H1 (cell line): Measurements from ENCODE around the gene KCNK2. TPM values are rescaled to one million over a fixed set of nuclear protein-coding genes. Genes with fewer than 3 reads are reported as not detected.

Source experiments
- CTCF ChIA-PET: fragments of 300-600 bp; sonication (Branson Sonifier 250); formaldehyde crosslinking; loops from one replicate; lab custom pipeline; 2021; ENCODE audit not compliant: partially characterized antibody; lab: Charles Lee
- POLR2A ChIA-PET: fragments of 300-600 bp; sonication (Branson Sonifier 250); formaldehyde crosslinking; loops from one replicate; lab custom pipeline; 2021; ENCODE audit warnings: inconsistent platforms; ENCODE audit not compliant: partially characterized antibody; lab: Charles Lee
- DNase-seq, 2 experiments: peaks; one replicate each; pipeline versions ENCODE4 v3.0.0 to v3.0.0-alpha.2; 2010 to 2022; ENCODE audit warnings: low spot score in 2 of 2, low read depth in 1 of 2, mixed read lengths in 1 of 2
- FAIRE-seq: peaks from 2 replicates; lab custom pipeline; 2011; peaks lifted over from hg19 to GRCh38; lab: Jason Lieb, UNC
- H2AFZ ChIP-seq: 2 replicates; pipeline ENCODE4 v1.8.1; 2012; ENCODE audit warnings: low read length, inconsistent platforms
- H2AK5ac ChIP-seq: 2 replicates; pipeline ENCODE4 v1.6.1; 2013; ENCODE audit warnings: low read depth, low read length
- H2BK120ac ChIP-seq: replicated peaks from 2 replicates; pipeline ENCODE3; 2013; ENCODE audit warnings: low read depth, low read length, inconsistent platforms
- H2BK12ac ChIP-seq: 2 replicates; pipeline ENCODE4 v1.6.1; 2013; ENCODE audit warnings: low read depth, low read length
- H2BK15ac ChIP-seq: 2 replicates; pipeline ENCODE4 v1.6.1; 2013; ENCODE audit warnings: low read length
- H2BK20ac ChIP-seq: 2 replicates; pipeline ENCODE4 v1.6.1; 2013; ENCODE audit warnings: low read length
- H2BK5ac ChIP-seq: 2 replicates; pipeline ENCODE4 v1.6.1; 2013; ENCODE audit warnings: low read depth, low read length
- H3K14ac ChIP-seq: 2 replicates; pipeline ENCODE4 v1.6.1; 2013; ENCODE audit warnings: inconsistent platforms; ENCODE audit not compliant: insufficient read length
- H3K18ac ChIP-seq: 2 replicates; pipeline ENCODE4 v1.6.1; 2013; ENCODE audit warnings: low read length; ENCODE audit errors: extremely low read depth
- H3K23ac ChIP-seq: 2 replicates; pipeline ENCODE4 v1.6.1; 2013; ENCODE audit warnings: inconsistent platforms; ENCODE audit not compliant: insufficient read length
- H3K23me2 ChIP-seq: 2 replicates; pipeline ENCODE4 v1.6.1; 2013; ENCODE audit warnings: low read depth, low read length
- H3K27ac ChIP-seq: 2 replicates; pipeline ENCODE4 v1.6.1; 2011; ENCODE audit warnings: low read depth, low read length, inconsistent platforms
- H3K27me3 ChIP-seq, 4 experiments: replicated peaks in 1 of 4; 1 replicate in 1 of 4; 2 replicates in 3 of 4; pipeline versions ENCODE4 v1.6.1 to v1.8.1; 2011 to 2013; ENCODE audit warnings: low read length in 3 of 4, mild to moderate bottlenecking in 3 of 4, inconsistent platforms in 2 of 4, mixed read lengths in 2 of 4, moderate library complexity in 1 of 4; ENCODE audit not compliant: control insufficient read depth in 3 of 4, insufficient read depth in 3 of 4; ENCODE audit errors: extremely low read depth in 1 of 4
- H3K36me3 ChIP-seq, 4 experiments: 2 replicates each; pipeline versions ENCODE4 v1.6.1 to v1.8.1; 2011 to 2013; ENCODE audit warnings: mild to moderate bottlenecking in 4 of 4, low read length in 3 of 4, moderate library complexity in 2 of 4, control low read depth in 1 of 4, inconsistent platforms in 1 of 4; ENCODE audit not compliant: insufficient read depth in 4 of 4, control insufficient read depth in 2 of 4
- H3K4ac ChIP-seq: replicated peaks from 2 replicates; pipeline ENCODE3; 2013; ENCODE audit warnings: low read length, low read depth, mixed read lengths, inconsistent platforms; ENCODE audit not compliant: insufficient read length
- H3K4me1 ChIP-seq, 4 experiments: replicated peaks in 1 of 4; 1 replicate in 1 of 4; 2 replicates in 3 of 4; pipeline versions ENCODE4 v1.6.1 to v1.8.1; 2011 to 2013; ENCODE audit warnings: low read length in 3 of 4, inconsistent platforms in 2 of 4, mixed read lengths in 1 of 4; ENCODE audit not compliant: insufficient read depth in 4 of 4, control insufficient read depth in 3 of 4
- H3K4me2 ChIP-seq, 2 experiments: 2 replicates each; pipeline versions ENCODE4 v1.6.1 to v1.8.1; 2011 to 2013; ENCODE audit warnings: low read depth in 2 of 2, low read length in 2 of 2, control low read depth in 1 of 2, inconsistent platforms in 1 of 2, mild to moderate bottlenecking in 1 of 2; ENCODE audit not compliant: insufficient read depth in 1 of 2
- H3K4me3 ChIP-seq, 4 experiments: fragments of 200-600, 300-600 bp in 1 of 4; sonication (generic), shearing (Covaris generic), sonication (Bioruptor Twin) in 1 of 4; 2 replicates each; pipeline versions ENCODE4 v1.5.1 to v1.8.1; 2011 to 2016; ENCODE audit warnings: low read length in 4 of 4, low read depth in 3 of 4, control low read depth in 2 of 4, inconsistent platforms in 2 of 4, mild to moderate bottlenecking in 2 of 4, mixed read lengths in 1 of 4, moderate library complexity in 1 of 4; ENCODE audit not compliant: insufficient read depth in 2 of 4; ENCODE audit errors: extremely low read depth in 1 of 4
- H3K56ac ChIP-seq: replicated peaks from 2 replicates; pipeline ENCODE3; 2013; ENCODE audit warnings: low read depth, mild to moderate bottlenecking, mixed read lengths, low read length, inconsistent platforms; ENCODE audit not compliant: insufficient read length
- H3K79me1 ChIP-seq: 2 replicates; pipeline ENCODE4 v1.6.1; 2013; ENCODE audit warnings: low read depth, low read length, control low read depth
- H3K79me2 ChIP-seq, 2 experiments: 2 replicates each; pipeline versions ENCODE4 v1.6.1 to v1.8.1; 2012 to 2013; ENCODE audit warnings: low read length in 2 of 2, mild to moderate bottlenecking in 2 of 2, inconsistent platforms in 1 of 2; ENCODE audit not compliant: insufficient read depth in 2 of 2, control insufficient read depth in 1 of 2
- H3K9ac ChIP-seq, 4 experiments: replicated peaks in 1 of 4; 1 replicate in 1 of 4; 2 replicates in 3 of 4; pipeline versions ENCODE4 v1.6.1 to v1.8.1; 2011 to 2013; ENCODE audit warnings: low read depth in 3 of 4, low read length in 3 of 4, control low read depth in 2 of 4, mild to moderate bottlenecking in 2 of 4, moderate library complexity in 2 of 4, inconsistent platforms in 1 of 4; ENCODE audit errors: extremely low read depth in 1 of 4
- H3K9me3 ChIP-seq, 2 experiments: 2 replicates each; pipeline versions ENCODE4 v1.6.1 to v1.8.1; 2012 to 2013; ENCODE audit warnings: mild to moderate bottlenecking in 2 of 2, moderate library complexity in 2 of 2, control low read depth in 1 of 2, inconsistent platforms in 1 of 2, low read depth in 1 of 2, low read length in 1 of 2, mixed read lengths in 1 of 2; ENCODE audit not compliant: insufficient read depth in 2 of 2
- H4K20me1 ChIP-seq, 2 experiments: replicated peaks in 1 of 2; 2 replicates each; pipeline versions ENCODE3 to v1.8.1; 2011 to 2013; ENCODE audit warnings: inconsistent platforms in 2 of 2, low read length in 2 of 2, mild to moderate bottlenecking in 1 of 2; ENCODE audit not compliant: insufficient read depth in 2 of 2, control insufficient read depth in 1 of 2
- H4K5ac ChIP-seq: 2 replicates; pipeline ENCODE4 v1.6.1; 2013; ENCODE audit warnings: low read length, low read depth, mixed read lengths, inconsistent platforms; ENCODE audit not compliant: insufficient read length
- H4K8ac ChIP-seq: 2 replicates; pipeline ENCODE4 v1.8.0; 2013; ENCODE audit warnings: mild to moderate bottlenecking, moderate library complexity, low read length, inconsistent platforms; ENCODE audit not compliant: insufficient read depth; ENCODE audit errors: extremely low read depth
- H4K91ac ChIP-seq: replicated peaks from 2 replicates; pipeline ENCODE3; 2013; ENCODE audit warnings: low read length, mixed read lengths, inconsistent platforms; ENCODE audit not compliant: insufficient read length
- CREB1 ChIP-seq: IDR thresholded peaks from 2 replicates; pipeline ENCODE4 v1.6.1; 2012; ENCODE audit warnings: inconsistent platforms
- EP300 ChIP-seq, 2 experiments: IDR thresholded peaks; 1 replicate in 1 of 2; 2 replicates in 1 of 2; pipeline ENCODE4 v1.6.1; 2011 to 2012; ENCODE audit warnings: low read depth in 2 of 2, low read length in 2 of 2, mild to moderate bottlenecking in 2 of 2, borderline replicate concordance in 1 of 2, inconsistent platforms in 1 of 2, moderate library complexity in 1 of 2
- KDM4A ChIP-seq: IDR thresholded peaks from one replicate; pipeline ENCODE4 v1.7.1; 2012; ENCODE audit warnings: low read depth, mild to moderate bottlenecking, moderate library complexity, low read length, inconsistent platforms; ENCODE audit not compliant: severe bottlenecking
- RAD21 ChIP-seq, 2 experiments: IDR thresholded peaks in 1 of 2; conservative IDR thresholded peaks in 1 of 2; 2 replicates each; pipeline ENCODE4 v1.6.1; 2011; ENCODE audit warnings: low read depth in 2 of 2, low read length in 2 of 2, improper control_type of control experiment in 1 of 2, inconsistent platforms in 1 of 2, mild to moderate bottlenecking in 1 of 2, moderate library complexity in 1 of 2
- RBBP5 ChIP-seq: IDR thresholded peaks from 2 replicates; pipeline ENCODE4 v1.7.1; 2012; ENCODE audit warnings: low read depth, mild to moderate bottlenecking, inconsistent platforms, low read length, moderate library complexity, borderline replicate concordance
- SIX5 ChIP-seq: IDR thresholded peaks from 2 replicates; pipeline ENCODE4 v1.6.1; 2011; ENCODE audit warnings: mild to moderate bottlenecking, low read depth, low read length
- SP2 ChIP-seq: IDR thresholded peaks from 2 replicates; pipeline ENCODE4 v1.6.1; 2012; ENCODE audit warnings: mild to moderate bottlenecking, low read length, inconsistent platforms
- SRF ChIP-seq: IDR thresholded peaks from 2 replicates; pipeline ENCODE4 v1.6.1; 2011; ENCODE audit warnings: mild to moderate bottlenecking, low read depth, low read length, moderate library complexity
- WGBS, 2 experiments: shearing (Covaris generic) in 1 of 2; methylation state at CpG; one replicate each; pipeline versions ENCODE4 v1.1.6 to v1.1.7; 2013 to 2015; ENCODE audit warnings: low lambda C conversion rate in 2 of 2, mixed read lengths in 2 of 2, inconsistent platforms in 1 of 2, low coverage in 1 of 2, missing lambda C conversion rate in 1 of 2; ENCODE audit not compliant: insufficient replicate concordance in 2 of 2, insufficient coverage in 1 of 2, insufficient read length in 1 of 2; ENCODE audit errors: extremely low coverage in 1 of 2, missing lambda C conversion rate in 1 of 2; 5-methylcytosine and 5-hydroxymethylcytosine counted together
- polyA plus RNA-seq, 7 experiments: library from polyadenylated mRNA; depleted of rRNA in 3 of 7; stranded (reverse) in 5 of 7; unstranded in 2 of 7; fragments of >200 nt in 5 of 7; fragments of 200-250 nt in 2 of 7; gene quantifications; 1 replicate in 5 of 7; 2 replicates in 1 of 7; 4 replicates in 1 of 7; pipeline versions ENCODE4 v1.2.1 to v1.2.3, GENCODE V29; 2011 to 2013; ENCODE audit warnings: missing spikeins in 2 of 7, mixed read lengths in 2 of 7
- total RNA-seq: library from RNA; stranded (reverse); fragmentation: NEBNext Ultra II Directional; extraction: Animal tissue kit (Norgen Biotek cat#: 25700); gene quantifications from 2 replicates; pipeline ENCODE4 v1.2.1, GENCODE V29; 2021
- TF ChIP-seq, protein P1 (sequence below): IDR thresholded peaks from 2 replicates; pipeline ENCODE4 v1.6.1; 2011; ENCODE audit warnings: low read depth, mild to moderate bottlenecking, low read length; ENCODE audit not compliant: insufficient read depth
- TF ChIP-seq, protein P2 (sequence below): IDR thresholded peaks from 2 replicates; pipeline ENCODE4 v1.6.1; 2012; ENCODE audit warnings: low read length, inconsistent platforms
- TF ChIP-seq, protein P3 (sequence below): IDR thresholded peaks from 2 replicates; pipeline ENCODE4 v1.6.1; 2011; ENCODE audit warnings: low read length, improper control_type of control experiment

The KCNK2 gene
- total and polyA plus RNA-seq, 2 of the 8 experiments (the other 6 are each of a cell fraction or from before 2014, with no cell fraction given): 0.59 to 1.2 TPM

DNA sequence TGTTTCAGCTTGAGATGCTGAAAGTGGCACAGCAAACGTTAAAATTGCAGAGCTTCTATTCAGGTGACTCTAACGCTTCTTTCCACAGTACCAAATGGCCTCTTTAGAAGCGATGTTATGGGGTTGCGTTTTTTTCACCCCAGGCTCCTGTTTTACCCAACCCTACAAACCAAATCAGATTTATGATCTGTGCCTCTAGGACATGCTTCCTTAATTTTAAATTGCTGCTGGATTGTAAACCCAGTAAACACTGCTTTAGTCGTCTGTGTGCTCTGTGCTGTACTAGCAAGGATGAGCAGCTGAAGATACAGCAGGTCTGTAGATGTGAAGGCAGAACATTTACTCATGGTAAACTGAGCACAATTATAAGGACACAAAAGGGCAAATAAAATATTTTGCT is 13.0 kb downstream of the KCNK2 start:
- no peaks in the 10 kb centered on the region for H3K4me1 ChIP-seq
- no peak overlapping the region for H4K91ac ChIP-seq
- H2BK15ac ChIP-seq: no peak overlapping the region
- H3K23ac ChIP-seq: no peak overlapping the region
- H2AFZ ChIP-seq: no peak overlapping the region
- no peak overlapping the region for H3K14ac ChIP-seq
- 83% methylated on average over 5 of the region's 5 CpGs; no CpG with 5 or more reads in 1 of the 2 experiments for WGBS, 2 experiments
- no peak overlapping the region for H3K4ac ChIP-seq
- POLR2A ChIA-PET: no interaction called here
- no peak overlapping the region for H4K8ac ChIP-seq
- no peaks in the 10 kb centered on the region for H3K79me1 ChIP-seq
- no peak overlapping the region for H4K5ac ChIP-seq
- CTCF ChIA-PET: no interaction called here
- H2BK5ac ChIP-seq: no peak overlapping the region
- no peaks in the 10 kb centered on the region for H3K23me2 ChIP-seq
- no peak overlapping the region for H3K4me2 ChIP-seq
- H3K18ac ChIP-seq: no peak overlapping the region
- no peak overlapping the region for H2BK120ac ChIP-seq
- no peak overlapping the region for H3K27ac ChIP-seq
- H2BK20ac ChIP-seq: no peak overlapping the region
- no peak overlapping the region for H3K56ac ChIP-seq
- H3K36me3 ChIP-seq: no peaks in the 10 kb centered on the region
- no peak overlapping the region for H2BK12ac ChIP-seq
- FAIRE-seq (no peak), DNase-seq (no peak)
- H3K27me3 ChIP-seq: no peaks in the 10 kb centered on the region
- no peak overlapping the region for H3K4me3 ChIP-seq
- no peaks in the 10 kb centered on the region for H3K79me2 ChIP-seq
- no peaks in the 10 kb centered on the region for H3K9me3 ChIP-seq
- H2AK5ac ChIP-seq: no peak overlapping the region
- no peaks in the 10 kb centered on the region for H4K20me1 ChIP-seq
- H3K9ac ChIP-seq: no peak overlapping the region
- no peak for TF ChIP-seq SIX5
- TF ChIP-seq EP300 (IDR thresholded peaks at IDR 0.05; ENCODE audit: borderline replicate concordance in 1 of 2, low read depth in 2 of 2, low read length in 2 of 2): no peak
- no peak for TF ChIP-seq SRF
- TF ChIP-seq KDM4A: no peak
- TF ChIP-seq, protein P1, sequence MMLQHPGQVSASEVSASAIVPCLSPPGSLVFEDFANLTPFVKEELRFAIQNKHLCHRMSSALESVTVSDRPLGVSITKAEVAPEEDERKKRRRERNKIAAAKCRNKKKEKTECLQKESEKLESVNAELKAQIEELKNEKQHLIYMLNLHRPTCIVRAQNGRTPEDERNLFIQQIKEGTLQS: no peak
- no peak for TF ChIP-seq RBBP5
- TF ChIP-seq CREB1: no peak
- TF ChIP-seq, protein P2, sequence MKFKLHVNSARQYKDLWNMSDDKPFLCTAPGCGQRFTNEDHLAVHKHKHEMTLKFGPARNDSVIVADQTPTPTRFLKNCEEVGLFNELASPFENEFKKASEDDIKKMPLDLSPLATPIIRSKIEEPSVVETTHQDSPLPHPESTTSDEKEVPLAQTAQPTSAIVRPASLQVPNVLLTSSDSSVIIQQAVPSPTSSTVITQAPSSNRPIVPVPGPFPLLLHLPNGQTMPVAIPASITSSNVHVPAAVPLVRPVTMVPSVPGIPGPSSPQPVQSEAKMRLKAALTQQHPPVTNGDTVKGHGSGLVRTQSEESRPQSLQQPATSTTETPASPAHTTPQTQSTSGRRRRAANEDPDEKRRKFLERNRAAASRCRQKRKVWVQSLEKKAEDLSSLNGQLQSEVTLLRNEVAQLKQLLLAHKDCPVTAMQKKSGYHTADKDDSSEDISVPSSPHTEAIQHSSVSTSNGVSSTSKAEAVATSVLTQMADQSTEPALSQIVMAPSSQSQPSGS: no peak
- TF ChIP-seq RAD21 (IDR thresholded peaks at IDR 0.05 in 1 of 2, conservative IDR thresholded peaks at IDR 0.05 in 1 of 2; ENCODE audit: low read depth in 2 of 2, low read length in 2 of 2): no peak
- TF ChIP-seq SP2: no peak
- TF ChIP-seq, protein P3, sequence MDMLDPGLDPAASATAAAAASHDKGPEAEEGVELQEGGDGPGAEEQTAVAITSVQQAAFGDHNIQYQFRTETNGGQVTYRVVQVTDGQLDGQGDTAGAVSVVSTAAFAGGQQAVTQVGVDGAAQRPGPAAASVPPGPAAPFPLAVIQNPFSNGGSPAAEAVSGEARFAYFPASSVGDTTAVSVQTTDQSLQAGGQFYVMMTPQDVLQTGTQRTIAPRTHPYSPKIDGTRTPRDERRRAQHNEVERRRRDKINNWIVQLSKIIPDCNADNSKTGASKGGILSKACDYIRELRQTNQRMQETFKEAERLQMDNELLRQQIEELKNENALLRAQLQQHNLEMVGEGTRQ: no peak
